Measurements from ENCODE around the gene SPATA33.

Gene SPATA33

GRCh38 chr16:89657442-89658220, at the start of gene SPATA33, which contains the start of gene CHMP1A:
Gene SPATA33, plus strand, starts transcription at chr16:89657836. Its CDS starts 76 bp downstream, at chr16:89657912.
Gene CHMP1A, minus strand, starts transcription at chr16:89657708. Its CDS starts 120 bp downstream, at chr16:89657588.
- DNase-seq (ENCODE audit: low spot score) = peak; percentile 93

- DNase-seq (ENCODE audit: low spot score) = no peak
Observed at GRCh38 chr16:89607937-89608740, 49.5 kb upstream of the SPATA33 start.

GRCh38 chr16:89610108-89610453, 47.6 kb upstream of the SPATA33 start:
- DNase-seq (ENCODE audit: low spot score) = no peak

GRCh38 chr16:89612415-89613166, 45.0 kb upstream of the SPATA33 start:
- DNase-seq (ENCODE audit: low spot score) = no peak

- DNase-seq (ENCODE audit: low spot score) = peak; percentile 41
Observed at GRCh38 chr16:89613231-89613953, 44.2 kb upstream of the SPATA33 start, which contains the start of gene DPEP1. Gene DPEP1, plus strand, starts transcription at chr16:89613642. Its CDS starts 16,769 bp downstream, at chr16:89630411.

GRCh38 chr16:89613954-89614459, 43.6 kb upstream of the SPATA33 start:
- no peak for DNase-seq (ENCODE audit: low spot score)

GRCh38 chr16:89615176-89615575, 42.5 kb upstream of the SPATA33 start:
- DNase-seq (ENCODE audit: low spot score) = no peak

- DNase-seq (ENCODE audit: low spot score) = peak; percentile 59
Observed at GRCh38 chr16:89615596-89616090, 42.0 kb upstream of the SPATA33 start.

- DNase-seq (ENCODE audit: low spot score) = no peak
Observed at GRCh38 chr16:89616623-89617022, 41.0 kb upstream of the SPATA33 start.

GRCh38 chr16:89617036-89617435, 40.6 kb upstream of the SPATA33 start:
- DNase-seq (ENCODE audit: low spot score) = no peak

- no peak for DNase-seq (ENCODE audit: low spot score)
Observed at GRCh38 chr16:89618109-89618998, 39.3 kb upstream of the SPATA33 start.

- DNase-seq (ENCODE audit: low spot score) = no peak
Observed at GRCh38 chr16:89619840-89620239, 37.8 kb upstream of the SPATA33 start.

- no peak for DNase-seq (ENCODE audit: low spot score)
Observed at GRCh38 chr16:89620406-89620841, 37.2 kb upstream of the SPATA33 start.

- DNase-seq (ENCODE audit: low spot score) = no peak
Observed at GRCh38 chr16:89621136-89621697, 36.4 kb upstream of the SPATA33 start.

- DNase-seq (ENCODE audit: low spot score) = no peak
Observed at GRCh38 chr16:89621698-89622409, 35.8 kb upstream of the SPATA33 start.

- DNase-seq (ENCODE audit: low spot score) = no peak
Observed at GRCh38 chr16:89623511-89624261, 34.0 kb upstream of the SPATA33 start.

- no peak for DNase-seq (ENCODE audit: low spot score)
Observed at GRCh38 chr16:89624777-89625761, 32.6 kb upstream of the SPATA33 start.
